Measurements from ENCODE around the gene GLIS1.

DNA sequence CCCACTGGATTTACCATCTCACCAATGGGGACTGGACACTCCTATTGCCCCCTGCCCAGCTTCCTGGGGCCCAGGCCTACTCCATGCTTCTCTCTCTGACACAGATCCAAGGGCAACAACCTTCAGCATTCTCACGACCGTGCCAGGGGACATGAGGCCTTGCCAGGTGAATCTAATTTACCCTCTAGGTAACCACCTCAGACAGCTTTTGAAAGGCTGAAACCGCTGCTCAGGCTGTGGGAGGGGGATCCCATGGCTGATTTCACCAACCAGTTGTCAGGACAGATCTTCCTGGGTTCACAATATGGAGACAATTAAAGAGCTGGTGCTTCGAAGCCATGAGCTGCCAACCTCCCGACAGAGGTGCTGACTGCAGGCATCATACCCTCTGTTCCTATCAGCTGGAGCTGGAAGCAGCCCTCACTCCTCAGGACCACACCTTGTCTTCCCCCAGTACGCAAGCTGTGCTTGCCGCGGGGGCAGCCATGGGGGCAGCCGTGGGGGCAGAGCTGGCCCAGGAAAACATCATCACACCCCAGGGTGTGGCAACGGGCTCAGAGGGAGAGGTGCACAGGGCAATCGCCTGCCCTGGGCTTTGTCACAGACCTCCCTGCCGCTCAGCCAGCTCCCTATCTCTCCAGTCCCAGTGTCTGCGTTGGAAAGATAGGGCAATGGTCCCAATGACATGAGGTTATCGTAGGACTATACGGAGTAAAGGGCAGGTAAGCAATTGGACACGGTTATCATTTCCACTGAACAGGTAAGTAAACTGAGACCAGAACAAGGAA, 159.5 kb downstream of the GLIS1 start:
- TF ChIP-seq, protein P1, sequence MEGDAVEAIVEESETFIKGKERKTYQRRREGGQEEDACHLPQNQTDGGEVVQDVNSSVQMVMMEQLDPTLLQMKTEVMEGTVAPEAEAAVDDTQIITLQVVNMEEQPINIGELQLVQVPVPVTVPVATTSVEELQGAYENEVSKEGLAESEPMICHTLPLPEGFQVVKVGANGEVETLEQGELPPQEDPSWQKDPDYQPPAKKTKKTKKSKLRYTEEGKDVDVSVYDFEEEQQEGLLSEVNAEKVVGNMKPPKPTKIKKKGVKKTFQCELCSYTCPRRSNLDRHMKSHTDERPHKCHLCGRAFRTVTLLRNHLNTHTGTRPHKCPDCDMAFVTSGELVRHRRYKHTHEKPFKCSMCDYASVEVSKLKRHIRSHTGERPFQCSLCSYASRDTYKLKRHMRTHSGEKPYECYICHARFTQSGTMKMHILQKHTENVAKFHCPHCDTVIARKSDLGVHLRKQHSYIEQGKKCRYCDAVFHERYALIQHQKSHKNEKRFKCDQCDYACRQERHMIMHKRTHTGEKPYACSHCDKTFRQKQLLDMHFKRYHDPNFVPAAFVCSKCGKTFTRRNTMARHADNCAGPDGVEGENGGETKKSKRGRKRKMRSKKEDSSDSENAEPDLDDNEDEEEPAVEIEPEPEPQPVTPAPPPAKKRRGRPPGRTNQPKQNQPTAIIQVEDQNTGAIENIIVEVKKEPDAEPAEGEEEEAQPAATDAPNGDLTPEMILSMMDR (conservative IDR thresholded peaks at IDR 0.05 in 1 of 2, IDR thresholded peaks at IDR 0.05 in 1 of 2; ENCODE audit: extremely low read depth in 1 of 2, insufficient read depth in 1 of 2, low read depth in 1 of 2, low read length in 2 of 2): no peak
- no peak for TF ChIP-seq EZH2 (IDR thresholded peaks at IDR 0.05; ENCODE audit: borderline replicate concordance, low read length)

Data from mammary epithelial cell (primary cell).